ENCODE measurements around the gene TOPORS.
A peak's percentile ranks its signal among the peaks of the same experiment; 100 is the strongest.

TOPORS gene

GRCh38 chr9:32566770-32567169, 14.4 kb upstream of the TOPORS start:
- DNase-seq (ENCODE audit: low read depth), result no peak

GRCh38 chr9:32565967-32566366, 13.6 kb upstream of the TOPORS start:
- no peak for TF ChIP-seq CTCF (conservative IDR thresholded peaks at IDR 0.05; ENCODE audit: low read length)
- DNase-seq (ENCODE audit: low read depth), result no peak
- H3K4me3 ChIP-seq (ENCODE audit: low read length), result no peak overlapping the region

More at GRCh38 chr9:32566770-32567169, 14.4 kb upstream of the TOPORS start:
- TF ChIP-seq CTCF (conservative IDR thresholded peaks at IDR 0.05; ENCODE audit: low read length), result no peak
- no peak overlapping the region for H3K4me3 ChIP-seq (ENCODE audit: low read length)

- H3K4me3 ChIP-seq (ENCODE audit: low read length), result no peak overlapping the region
- no peak for DNase-seq (ENCODE audit: low read depth)
- no peak for TF ChIP-seq CTCF (conservative IDR thresholded peaks at IDR 0.05; ENCODE audit: low read length)
Observed at GRCh38 chr9:32558408-32558934, 6.1 kb upstream of the TOPORS start.

- no peak for TF ChIP-seq CTCF (conservative IDR thresholded peaks at IDR 0.05; ENCODE audit: low read length)
- DNase-seq (ENCODE audit: low read depth), result no peak
- H3K4me3 ChIP-seq (ENCODE audit: low read length), result no peak overlapping the region
Observed at GRCh38 chr9:32554591-32554990, 2.2 kb upstream of the TOPORS start.

- TF ChIP-seq CTCF (conservative IDR thresholded peaks at IDR 0.05; ENCODE audit: low read length), result no peak
- no peak overlapping the region for H3K4me3 ChIP-seq (ENCODE audit: low read length)
- DNase-seq (ENCODE audit: low read depth), result peak; percentile 15
Observed at GRCh38 chr9:32554107-32554506, 1.7 kb upstream of the TOPORS start.

- DNase-seq (ENCODE audit: low read depth), result peak; percentile 46
- peak overlapping the region; percentile 85 for H3K4me3 ChIP-seq (ENCODE audit: low read length)
- TF ChIP-seq CTCF (conservative IDR thresholded peaks at IDR 0.05; ENCODE audit: low read length), result no peak
Observed at GRCh38 chr9:32551276-32552051, 922 bp downstream of the TOPORS start.
